K562 (cell line): ENCODE measurements around the gene CDYL. TPM values are rescaled to one million over a fixed set of nuclear protein-coding genes. Genes with fewer than 3 reads are reported as not detected.
A peak's percentile ranks its signal among the peaks of the same experiment; 100 is the strongest.

Source experiments
- BRF1 ChIP-seq: IDR thresholded peaks from 3 replicates; pipeline ENCODE4 v1.6.1; 2011; ENCODE audit warnings: borderline replicate concordance, mild to moderate bottlenecking; ENCODE audit not compliant: insufficient read length; ENCODE audit errors: extremely low read depth
- CBX3 ChIP-seq, 2 experiments: IDR thresholded peaks; 1 replicate in 1 of 2; 2 replicates in 1 of 2; pipeline ENCODE4 v1.6.1; 2012; ENCODE audit warnings: inconsistent platforms in 2 of 2, low read length in 2 of 2, borderline replicate concordance in 1 of 2, control low read depth in 1 of 2
- KDM2B ChIP-seq: fragments of 250-450 bp; sonication (Bioruptor Pico); IDR thresholded peaks from 2 replicates; pipeline ENCODE4 v1.8.0; 2021; ENCODE audit warnings: mild to moderate bottlenecking, moderate library complexity
- NFIC ChIP-seq: fragments of 450-650 bp; IDR thresholded peaks from 2 replicates; pipeline ENCODE4 v1.6.1; 2017; ENCODE audit warnings: mild to moderate bottlenecking, inconsistent platforms
- PHF8 ChIP-seq: fragments of 200-600 bp; sonication (generic); IDR thresholded peaks from 2 replicates; pipeline ENCODE4 v1.6.1; 2012; ENCODE audit warnings: mixed run types, mild to moderate bottlenecking, inconsistent platforms, low read length, moderate library complexity, borderline replicate concordance
- SMAD1 ChIP-seq: fragments of 150-350 bp; IDR thresholded peaks from 2 replicates; pipeline ENCODE4 v1.6.1; 2014; ENCODE audit warnings: low read length, low read depth; ENCODE audit not compliant: partially characterized antibody
- ZFP1 ChIP-seq: fragments of 450-650 bp; formaldehyde crosslinking; IDR thresholded peaks from 2 replicates; pipeline ENCODE4 v1.4.0; 2020; ENCODE audit warnings: mild to moderate bottlenecking, mixed read lengths
- ZNF12 ChIP-seq: sonication (generic); formaldehyde crosslinking; IDR thresholded peaks from 2 replicates; pipeline ENCODE4 v1.4.0; 2020; ENCODE audit warnings: mild to moderate bottlenecking, missing genetic modification reagents
- ZNF253 ChIP-seq: fragments of 250-450 bp; sonication (Bioruptor Pico); conservative IDR thresholded peaks from 2 replicates; pipeline ENCODE4 v1.6.1; 2021; ENCODE audit warnings: mild to moderate bottlenecking
- ZNF79 ChIP-seq: fragments of 250-450 bp; sonication (Bioruptor Pico); IDR thresholded peaks from 2 replicates; pipeline ENCODE4 v1.4.0; 2020; ENCODE audit warnings: low read depth, mild to moderate bottlenecking, moderate library complexity
- polyA plus RNA-seq, 8 experiments: library from polyadenylated mRNA; depleted of rRNA in 4 of 8; stranded (reverse) in 5 of 8; unstranded in 3 of 8; fragments of >200 nt; fragmentation: Nextera tagmentation in 2 of 8; fragmentation: Illumina TruSeq in 1 of 8; extraction: Ambion mirVana in 2 of 8; extraction: Trizol in 1 of 8; gene quantifications; 2 replicates each; pipeline versions ENCODE4 v1.2.1 to v1.2.3, GENCODE V29; 2011 to 2014; ENCODE audit warnings: inconsistent platforms in 1 of 8, missing spikeins in 1 of 8
- total RNA-seq, 7 experiments: library from RNA; depleted of rRNA in 6 of 7; stranded (reverse); fragments of >200 nt in 6 of 7; fragmentation: Illumina TruSeq in 2 of 7; extraction: Trizol in 2 of 7; gene quantifications; 2 replicates each; pipeline versions ENCODE4 v1.2.1 to v1.2.3, GENCODE V29; 2011 to 2021; ENCODE audit warnings: low replicate concordance in 1 of 7
- TF ChIP-seq, protein P1 (sequence below): fragments of 250-450 bp; sonication (Bioruptor Pico); IDR thresholded peaks from 2 replicates; pipeline ENCODE4 v1.5.1; 2021; ENCODE audit warnings: mild to moderate bottlenecking
- TF ChIP-seq, protein P2 (sequence below): fragments of 250-450 bp; sonication (Bioruptor Pico); IDR thresholded peaks from 2 replicates; pipeline ENCODE4 v1.8.0; 2021; ENCODE audit warnings: borderline replicate concordance, mild to moderate bottlenecking, moderate library complexity; ENCODE audit not compliant: poor library complexity, severe bottlenecking
- TF ChIP-seq, protein P3 (sequence below): fragments of 450-650 bp; IDR thresholded peaks from 2 replicates; pipeline ENCODE4 v1.6.1; 2016; ENCODE audit warnings: low read depth, mild to moderate bottlenecking, moderate library complexity
- TF ChIP-seq, protein P4 (sequence below): fragments of 450-650 bp; formaldehyde crosslinking; IDR thresholded peaks from 2 replicates; pipeline ENCODE4 v1.4.0; 2020; ENCODE audit warnings: mild to moderate bottlenecking, moderate library complexity
- TF ChIP-seq, protein P5 (sequence below): sonication (generic); formaldehyde crosslinking; IDR thresholded peaks from 2 replicates; pipeline ENCODE4 v1.8.0; 2022; ENCODE audit warnings: missing genetic modification reagents, mild to moderate bottlenecking, borderline replicate concordance
- TF ChIP-seq, protein P6 (sequence below): fragments of 450-650 bp; IDR thresholded peaks from 2 replicates; pipeline ENCODE4 v1.6.1; 2017; ENCODE audit warnings: antibody characterized with exemption
- TF ChIP-seq, protein P7 (sequence below): sonication (generic); formaldehyde crosslinking; IDR thresholded peaks from 2 replicates; pipeline ENCODE4 v1.8.0; 2022; ENCODE audit warnings: mild to moderate bottlenecking, missing genetic modification reagents

CDYL gene
- total and polyA plus RNA-seq, 9 of the 15 experiments (the other 6 are each of a cell fraction or from before 2014, with no cell fraction given): 8.1 to 45.8 (median 40.8) TPM

DNA sequence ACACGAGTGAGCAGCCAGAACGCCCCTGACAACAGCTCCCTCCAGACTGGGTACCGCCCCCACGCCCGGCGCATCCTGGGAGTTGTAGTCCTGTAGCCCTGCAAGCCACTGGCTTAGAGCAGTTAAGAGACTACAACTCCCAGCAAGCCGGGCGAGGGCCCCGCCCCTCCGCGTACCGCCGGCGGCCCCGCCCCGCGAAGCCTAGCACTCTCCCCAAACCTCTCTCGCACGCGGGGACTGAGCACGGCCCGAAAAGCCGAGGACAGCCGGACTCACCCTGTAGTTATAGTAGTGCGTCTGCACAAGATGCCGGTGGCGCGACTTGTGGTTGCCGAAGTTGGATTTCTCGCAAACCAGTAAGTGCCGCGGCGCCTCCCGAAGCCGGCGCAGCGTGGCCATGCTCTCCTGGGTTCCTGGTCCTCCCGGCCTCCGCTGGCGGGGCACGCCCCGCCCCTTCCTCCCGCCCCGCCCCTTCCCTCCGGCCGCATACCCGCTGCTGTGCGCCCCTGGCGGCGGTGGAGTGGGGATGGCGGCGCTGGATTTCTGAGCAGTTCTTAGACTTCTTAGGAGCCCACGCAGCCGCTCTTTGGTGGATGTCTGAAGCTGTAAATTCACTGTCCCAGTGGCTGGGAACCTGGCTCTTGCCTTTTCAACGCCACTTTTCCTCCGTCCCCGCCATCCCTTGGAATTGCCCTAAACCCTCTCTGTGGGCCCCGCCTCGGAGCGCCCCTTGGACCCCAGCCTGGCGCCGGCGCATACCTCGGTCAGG lies 227.6 kb downstream of the CDYL start, which contains the start of gene RPP40 (continued):
- TF ChIP-seq, protein P1, sequence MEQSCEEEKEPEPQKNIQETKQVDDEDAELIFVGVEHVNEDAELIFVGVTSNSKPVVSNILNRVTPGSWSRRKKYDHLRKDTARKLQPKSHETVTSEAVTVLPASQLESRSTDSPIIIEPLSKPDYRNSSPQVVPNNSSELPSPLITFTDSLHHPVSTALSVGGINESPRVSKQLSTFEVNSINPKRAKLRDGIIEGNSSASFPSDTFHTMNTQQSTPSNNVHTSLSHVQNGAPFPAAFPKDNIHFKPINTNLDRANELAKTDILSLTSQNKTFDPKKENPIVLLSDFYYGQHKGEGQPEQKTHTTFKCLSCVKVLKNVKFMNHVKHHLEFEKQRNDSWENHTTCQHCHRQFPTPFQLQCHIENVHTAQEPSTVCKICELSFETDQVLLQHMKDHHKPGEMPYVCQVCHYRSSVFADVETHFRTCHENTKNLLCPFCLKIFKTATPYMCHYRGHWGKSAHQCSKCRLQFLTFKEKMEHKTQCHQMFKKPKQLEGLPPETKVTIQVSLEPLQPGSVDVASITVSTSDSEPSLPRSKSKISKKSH (CRISPR knock-in tag): no peak
- no peak for TF ChIP-seq ZFP1 (CRISPR knock-in tag)
- TF ChIP-seq, protein P2, sequence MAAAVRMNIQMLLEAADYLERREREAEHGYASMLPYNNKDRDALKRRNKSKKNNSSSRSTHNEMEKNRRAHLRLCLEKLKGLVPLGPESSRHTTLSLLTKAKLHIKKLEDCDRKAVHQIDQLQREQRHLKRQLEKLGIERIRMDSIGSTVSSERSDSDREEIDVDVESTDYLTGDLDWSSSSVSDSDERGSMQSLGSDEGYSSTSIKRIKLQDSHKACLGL (CRISPR knock-in tag): peak; percentile 60
- TF ChIP-seq, protein P3, sequence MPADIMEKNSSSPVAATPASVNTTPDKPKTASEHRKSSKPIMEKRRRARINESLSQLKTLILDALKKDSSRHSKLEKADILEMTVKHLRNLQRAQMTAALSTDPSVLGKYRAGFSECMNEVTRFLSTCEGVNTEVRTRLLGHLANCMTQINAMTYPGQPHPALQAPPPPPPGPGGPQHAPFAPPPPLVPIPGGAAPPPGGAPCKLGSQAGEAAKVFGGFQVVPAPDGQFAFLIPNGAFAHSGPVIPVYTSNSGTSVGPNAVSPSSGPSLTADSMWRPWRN: no peak
- TF ChIP-seq, protein P4, sequence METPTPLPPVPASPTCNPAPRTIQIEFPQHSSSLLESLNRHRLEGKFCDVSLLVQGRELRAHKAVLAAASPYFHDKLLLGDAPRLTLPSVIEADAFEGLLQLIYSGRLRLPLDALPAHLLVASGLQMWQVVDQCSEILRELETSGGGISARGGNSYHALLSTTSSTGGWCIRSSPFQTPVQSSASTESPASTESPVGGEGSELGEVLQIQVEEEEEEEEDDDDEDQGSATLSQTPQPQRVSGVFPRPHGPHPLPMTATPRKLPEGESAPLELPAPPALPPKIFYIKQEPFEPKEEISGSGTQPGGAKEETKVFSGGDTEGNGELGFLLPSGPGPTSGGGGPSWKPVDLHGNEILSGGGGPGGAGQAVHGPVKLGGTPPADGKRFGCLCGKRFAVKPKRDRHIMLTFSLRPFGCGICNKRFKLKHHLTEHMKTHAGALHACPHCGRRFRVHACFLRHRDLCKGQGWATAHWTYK (CRISPR knock-in tag): no peak; the same call in 1 of the 2 replicates
- TF ChIP-seq, protein P5, sequence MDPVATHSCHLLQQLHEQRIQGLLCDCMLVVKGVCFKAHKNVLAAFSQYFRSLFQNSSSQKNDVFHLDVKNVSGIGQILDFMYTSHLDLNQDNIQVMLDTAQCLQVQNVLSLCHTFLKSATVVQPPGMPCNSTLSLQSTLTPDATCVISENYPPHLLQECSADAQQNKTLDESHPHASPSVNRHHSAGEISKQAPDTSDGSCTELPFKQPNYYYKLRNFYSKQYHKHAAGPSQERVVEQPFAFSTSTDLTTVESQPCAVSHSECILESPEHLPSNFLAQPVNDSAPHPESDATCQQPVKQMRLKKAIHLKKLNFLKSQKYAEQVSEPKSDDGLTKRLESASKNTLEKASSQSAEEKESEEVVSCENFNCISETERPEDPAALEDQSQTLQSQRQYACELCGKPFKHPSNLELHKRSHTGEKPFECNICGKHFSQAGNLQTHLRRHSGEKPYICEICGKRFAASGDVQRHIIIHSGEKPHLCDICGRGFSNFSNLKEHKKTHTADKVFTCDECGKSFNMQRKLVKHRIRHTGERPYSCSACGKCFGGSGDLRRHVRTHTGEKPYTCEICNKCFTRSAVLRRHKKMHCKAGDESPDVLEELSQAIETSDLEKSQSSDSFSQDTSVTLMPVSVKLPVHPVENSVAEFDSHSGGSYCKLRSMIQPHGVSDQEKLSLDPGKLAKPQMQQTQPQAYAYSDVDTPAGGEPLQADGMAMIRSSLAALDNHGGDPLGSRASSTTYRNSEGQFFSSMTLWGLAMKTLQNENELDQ (CRISPR knock-in tag): no peak
- peak; percentile 41 for TF ChIP-seq NFIC
- no peak for TF ChIP-seq SMAD1
- peak; percentile 48; the same call in 1 of the 2 replicates for TF ChIP-seq ZNF12 (CRISPR knock-in tag)
- TF ChIP-seq BRF1: no peak
- TF ChIP-seq, protein P6, sequence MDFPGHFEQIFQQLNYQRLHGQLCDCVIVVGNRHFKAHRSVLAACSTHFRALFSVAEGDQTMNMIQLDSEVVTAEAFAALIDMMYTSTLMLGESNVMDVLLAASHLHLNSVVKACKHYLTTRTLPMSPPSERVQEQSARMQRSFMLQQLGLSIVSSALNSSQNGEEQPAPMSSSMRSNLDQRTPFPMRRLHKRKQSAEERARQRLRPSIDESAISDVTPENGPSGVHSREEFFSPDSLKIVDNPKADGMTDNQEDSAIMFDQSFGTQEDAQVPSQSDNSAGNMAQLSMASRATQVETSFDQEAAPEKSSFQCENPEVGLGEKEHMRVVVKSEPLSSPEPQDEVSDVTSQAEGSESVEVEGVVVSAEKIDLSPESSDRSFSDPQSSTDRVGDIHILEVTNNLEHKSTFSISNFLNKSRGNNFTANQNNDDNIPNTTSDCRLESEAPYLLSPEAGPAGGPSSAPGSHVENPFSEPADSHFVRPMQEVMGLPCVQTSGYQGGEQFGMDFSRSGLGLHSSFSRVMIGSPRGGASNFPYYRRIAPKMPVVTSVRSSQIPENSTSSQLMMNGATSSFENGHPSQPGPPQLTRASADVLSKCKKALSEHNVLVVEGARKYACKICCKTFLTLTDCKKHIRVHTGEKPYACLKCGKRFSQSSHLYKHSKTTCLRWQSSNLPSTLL: no peak
- TF ChIP-seq KDM2B: no peak
- TF ChIP-seq, protein P7, sequence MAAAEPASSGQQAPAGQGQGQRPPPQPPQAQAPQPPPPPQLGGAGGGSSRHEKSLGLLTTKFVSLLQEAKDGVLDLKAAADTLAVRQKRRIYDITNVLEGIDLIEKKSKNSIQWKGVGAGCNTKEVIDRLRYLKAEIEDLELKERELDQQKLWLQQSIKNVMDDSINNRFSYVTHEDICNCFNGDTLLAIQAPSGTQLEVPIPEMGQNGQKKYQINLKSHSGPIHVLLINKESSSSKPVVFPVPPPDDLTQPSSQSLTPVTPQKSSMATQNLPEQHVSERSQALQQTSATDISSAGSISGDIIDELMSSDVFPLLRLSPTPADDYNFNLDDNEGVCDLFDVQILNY (CRISPR knock-in tag): no peak
- peak; percentile 67 for TF ChIP-seq PHF8
- no peak for TF ChIP-seq ZNF79 (CRISPR knock-in tag)
- peak in 1 of 2 experiments; percentile 74; a peak in 1 of 3 replicates for TF ChIP-seq CBX3 (IDR thresholded peaks at IDR 0.05; ENCODE audit: borderline replicate concordance in 1 of 2, low read length in 2 of 2)
- TF ChIP-seq ZNF253: no peak
